GM12892 (cell line): ENCODE measurements around the gene ZNF579.

Experiments used
- POLR2A ChIP-seq: IDR thresholded peaks from 2 replicates; pipeline ENCODE4 v1.6.1; 2011; ENCODE audit warnings: low read depth, low read length, control low read depth
- POLR2AphosphoS5 ChIP-seq: IDR thresholded peaks from 2 replicates; pipeline ENCODE4 v1.6.1; 2011; ENCODE audit warnings: low read depth, low read length, control low read depth

DNA sequence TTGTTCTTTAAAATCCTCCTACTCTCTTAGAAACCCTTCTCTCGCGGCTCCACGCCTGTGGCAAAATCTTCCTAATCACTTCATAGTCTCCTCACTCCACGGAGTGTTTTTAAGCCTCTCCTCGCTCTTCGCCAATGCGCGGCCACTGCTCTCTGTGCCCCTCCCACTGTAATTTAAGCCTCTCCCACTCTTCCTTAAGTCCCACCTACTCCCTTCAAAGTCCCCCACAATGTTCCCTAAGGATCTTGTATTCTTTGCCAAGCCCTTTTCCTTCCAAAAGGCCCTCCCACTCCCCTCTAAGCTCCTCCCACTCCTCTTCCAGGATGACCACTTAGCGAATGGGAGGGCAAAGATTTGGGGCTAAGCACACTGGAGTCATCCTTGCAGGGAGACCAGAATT, 17.4 kb upstream of the ZNF579 start:
- TF ChIP-seq POLR2A (no peak), POLR2AphosphoS5 (no peak)
